Measurements from ENCODE around the gene MAP3K20.

- TF ChIP-seq CTCF (IDR thresholded peaks at IDR 0.05) (no peak), POLR2A (IDR thresholded peaks at IDR 0.05) (no peak), POLR2AphosphoS5 (IDR thresholded peaks at IDR 0.05) (no peak)
These were observed 223.0 kb downstream of the MAP3K20 start for GRCh38 chr2:173298536-173299097.
